Right ventricle myocardium inferior (tissue), 1 donor: ENCODE data around the gene S100A6. TPM values are rescaled to one million over a fixed set of nuclear protein-coding genes. Genes with fewer than 3 reads are reported as not detected.
A peak's percentile ranks its signal among the peaks of the same experiment; 100 is the strongest.
"Not testable (repeated sequence)": the region's sequence is repeated elsewhere in the genome, so short reads cannot be mapped to it uniquely, and the experiment has no call there.

Experiments used
- ATAC-seq: fragments of 200-7000 bp; cut with Tn5 transposase; one replicate; pipeline ENCODE4 v1.9.1; 2020; ENCODE audit warnings: mild to moderate bottlenecking, moderate library complexity
- DNase-seq: peaks from one replicate; pipeline ENCODE4 v3.0.0; 2021; ENCODE audit errors: missing footprints
- intact Hi-C: fragments of 100-400 bp; cut with DNase I; formaldehyde crosslinking; loops from one replicate; pipeline ENCODE4 v1.11.0; 2022
- total RNA-seq: library from RNA; stranded (reverse); fragmentation: NEBNext Ultra II Directional; extraction: Animal tissue kit (Norgen Biotek cat#: 25700); gene quantifications from one replicate; pipeline ENCODE4 v1.2.1, GENCODE V29; 2021
- donor health status: DM: no; HTN: yes; CAD: no; lungs with severe emphysema.

Gene S100A6
- total RNA-seq, 1 donor from 2014 or later, result 265 TPM

DNA sequence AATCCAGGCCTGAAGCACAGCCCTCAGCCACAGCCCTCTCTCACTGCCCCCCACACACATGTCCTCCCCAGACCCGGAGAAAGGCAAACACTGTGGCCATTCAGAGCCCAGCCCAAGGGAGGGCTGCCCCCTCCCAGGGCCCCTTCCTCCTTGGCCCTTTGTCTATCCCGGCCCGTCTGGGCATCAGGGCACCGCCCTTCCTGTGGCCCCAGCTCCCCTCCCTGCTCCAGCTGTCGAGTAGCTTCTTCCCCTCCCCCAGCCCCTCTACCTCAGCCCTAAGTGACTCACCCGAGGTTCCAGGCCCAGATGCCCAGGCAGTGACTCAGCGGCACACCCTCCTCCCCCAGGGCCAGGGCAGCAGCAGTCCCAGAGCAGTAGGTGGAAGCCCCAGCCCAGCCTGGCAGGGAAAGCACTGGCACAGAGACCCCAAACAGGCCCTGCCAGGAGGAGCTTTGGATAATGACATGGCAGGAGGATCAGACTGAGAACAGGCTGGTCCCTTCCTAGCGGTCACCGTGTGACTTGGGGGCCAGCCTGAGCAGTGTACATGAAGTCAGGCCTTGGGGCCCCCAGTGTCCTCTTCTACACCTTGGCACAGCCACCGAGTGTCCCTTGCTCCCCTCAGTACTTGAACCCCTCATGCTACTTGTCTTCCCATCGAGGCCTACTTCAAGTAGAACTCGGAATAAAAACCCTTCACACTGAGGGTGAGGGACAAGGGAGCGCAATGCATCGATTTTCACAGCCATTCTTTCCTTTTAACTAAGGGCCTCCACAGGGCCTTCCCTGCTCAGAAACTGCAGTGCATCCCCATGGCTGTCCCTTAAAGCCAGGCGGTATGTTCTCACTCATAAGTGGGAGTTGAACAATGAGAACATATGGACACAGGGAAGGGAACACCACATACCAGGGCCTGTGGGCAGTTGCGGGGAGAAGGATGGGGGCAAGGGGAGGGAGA lies 30.9 kb upstream of the S100A6 start:
- DNase-seq (peak; percentile 97), ATAC-seq (peak; percentile 90)
- intact Hi-C loops, result loop anchor here (2.0 to 5.0 kb wide), 3 partner anchors 16 to 204 kb away; partner anchors contain the start of gene CHTOP

DNA sequence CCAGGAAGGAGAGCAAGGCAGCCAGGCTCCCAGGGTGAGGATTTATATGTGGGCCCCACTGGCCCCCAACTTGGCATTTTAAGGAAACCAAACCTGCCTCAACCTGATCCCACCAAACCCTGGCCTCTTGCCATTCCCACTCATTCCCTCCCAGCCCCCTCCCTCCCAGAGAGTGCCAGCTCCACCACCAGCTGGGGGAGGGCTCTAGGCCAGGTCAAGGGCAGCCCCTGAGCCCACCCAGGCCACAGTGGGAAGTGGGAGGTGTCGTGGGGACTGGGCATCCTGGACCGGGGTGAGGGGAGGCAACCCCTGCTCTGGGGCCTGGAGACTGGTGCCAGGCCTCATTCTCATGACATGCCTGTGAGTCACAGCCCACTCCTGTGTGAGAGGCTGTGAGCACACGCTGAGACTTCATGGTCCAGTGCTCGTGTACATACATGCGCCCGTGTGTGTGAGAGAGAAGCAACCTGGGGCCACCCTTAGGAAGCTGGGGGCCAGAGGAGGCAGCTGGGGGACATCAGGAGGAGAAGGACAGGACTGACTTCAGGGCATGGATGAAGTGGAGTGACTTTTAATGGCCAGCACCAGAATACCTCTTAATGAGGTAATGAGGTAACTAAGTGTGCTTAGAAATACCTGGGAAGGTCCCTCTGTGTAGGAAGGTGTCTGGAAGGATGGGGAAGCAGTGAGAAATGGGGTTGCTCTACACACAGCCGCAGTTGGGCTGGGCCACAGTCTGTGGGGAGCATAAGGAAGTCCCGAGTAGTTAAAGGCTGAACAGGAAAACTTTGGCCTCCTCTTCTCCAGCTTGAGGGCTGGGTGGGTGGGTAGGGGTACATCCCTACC lies 30.0 kb upstream of the S100A6 start, which contains the start of gene S100A2:
TSS of gene S100A2 (minus strand) at position 316 of the 846 bp plus-strand sequence. CDS start 1,967 bp downstream, outside the sequence.
- intact Hi-C loops, result loop anchor here (2.0 to 5.0 kb wide), 3 partner anchors 15 to 203 kb away; partner anchors contain the start of gene CHTOP
- DNase-seq (peak; percentile 74), ATAC-seq (peak; percentile 38)

DNA sequence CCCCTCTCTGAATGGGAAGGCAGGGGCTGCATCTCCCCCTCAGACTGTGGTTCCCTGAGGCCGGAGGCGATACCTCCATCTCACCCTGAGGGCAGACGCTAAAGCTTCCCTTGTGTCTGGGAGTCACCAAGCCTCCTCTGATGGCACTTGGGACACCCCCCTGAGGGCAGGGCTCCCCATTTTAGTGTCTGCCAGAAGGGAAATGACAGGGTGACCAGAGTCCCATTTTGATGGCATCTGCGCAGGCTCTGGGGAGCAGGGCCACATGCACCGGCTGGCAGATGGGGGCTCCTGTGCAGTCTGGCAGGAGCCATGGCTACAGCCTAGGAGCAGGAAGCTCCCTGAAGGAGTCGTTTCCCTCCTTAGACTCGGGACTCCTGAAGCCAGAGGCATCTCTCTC lies 28.2 kb upstream of the S100A6 start:
- intact Hi-C loops, result no loop called here
- DNase-seq (no peak), ATAC-seq (no peak)

DNA sequence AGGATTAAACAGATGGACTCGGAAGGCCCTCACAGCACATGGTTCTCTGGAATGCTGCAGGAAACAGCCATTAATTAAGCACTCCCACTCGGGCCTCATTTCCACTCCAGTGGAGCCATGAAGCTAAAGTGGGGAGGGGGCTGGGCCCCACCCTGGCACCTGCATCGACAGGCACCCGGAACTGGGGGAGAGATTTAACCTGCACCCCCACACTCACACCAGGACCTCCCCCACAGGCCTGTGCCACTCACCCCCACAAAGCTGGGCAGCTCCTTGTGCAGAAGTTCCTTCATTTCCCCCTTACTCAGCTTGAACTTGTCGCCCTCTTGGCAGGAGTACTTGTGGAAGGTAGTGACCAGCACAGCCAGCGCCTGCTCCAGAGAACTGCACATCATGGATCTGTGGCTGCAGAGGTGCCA lies 27.7 kb upstream of the S100A6 start:
- no peak for DNase-seq
- intact Hi-C loops, result no loop called here
- no peak for ATAC-seq

DNA sequence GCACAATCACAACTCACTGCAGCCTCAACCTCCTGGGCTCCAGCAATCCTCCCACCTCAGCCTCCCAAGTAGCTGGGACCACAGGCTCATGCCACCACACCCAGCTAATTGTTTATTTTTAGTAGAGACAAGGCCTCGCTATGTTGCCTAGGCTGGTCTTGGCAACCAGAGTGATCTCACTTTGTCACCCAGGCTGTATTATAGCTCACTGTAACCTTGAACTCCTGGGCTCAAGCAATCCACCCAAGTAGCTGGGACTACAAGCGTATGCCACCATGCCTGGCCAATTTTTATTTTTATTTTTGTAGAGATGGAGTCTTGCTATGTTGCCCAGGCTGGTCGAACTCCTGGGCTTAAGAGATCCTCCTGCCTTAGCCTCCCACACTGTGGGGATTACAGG lies 26.2 kb upstream of the S100A6 start:
- ATAC-seq, intact Hi-C loops, DNase-seq: not testable (repeated sequence)

DNA sequence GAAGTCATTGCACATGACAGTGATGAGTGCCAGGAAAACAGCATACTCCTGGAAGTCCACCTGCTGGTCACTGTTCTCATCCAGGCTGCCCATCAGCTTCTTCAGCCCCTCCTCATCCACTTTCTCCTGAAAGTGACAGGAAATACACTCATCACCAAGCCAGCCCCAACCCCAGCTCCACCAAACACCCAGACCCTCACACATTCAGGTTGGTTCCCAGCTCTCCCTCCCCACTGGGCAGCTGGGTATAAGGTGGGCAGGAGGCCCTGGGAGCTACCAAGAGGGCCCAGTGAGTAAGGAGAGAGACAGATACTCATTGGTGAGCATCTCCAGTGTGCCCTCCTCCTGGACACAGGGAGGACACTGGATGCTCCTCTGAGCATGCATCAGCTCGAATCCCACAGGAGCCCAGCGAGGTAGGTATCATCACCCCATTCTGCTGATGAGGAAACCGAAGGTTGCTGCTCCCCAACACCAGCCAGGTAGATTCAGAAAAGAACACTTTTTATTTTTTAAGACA lies 25.7 kb upstream of the S100A6 start:
- ATAC-seq, result no peak
- intact Hi-C loops, result no loop called here
- no peak for DNase-seq

DNA sequence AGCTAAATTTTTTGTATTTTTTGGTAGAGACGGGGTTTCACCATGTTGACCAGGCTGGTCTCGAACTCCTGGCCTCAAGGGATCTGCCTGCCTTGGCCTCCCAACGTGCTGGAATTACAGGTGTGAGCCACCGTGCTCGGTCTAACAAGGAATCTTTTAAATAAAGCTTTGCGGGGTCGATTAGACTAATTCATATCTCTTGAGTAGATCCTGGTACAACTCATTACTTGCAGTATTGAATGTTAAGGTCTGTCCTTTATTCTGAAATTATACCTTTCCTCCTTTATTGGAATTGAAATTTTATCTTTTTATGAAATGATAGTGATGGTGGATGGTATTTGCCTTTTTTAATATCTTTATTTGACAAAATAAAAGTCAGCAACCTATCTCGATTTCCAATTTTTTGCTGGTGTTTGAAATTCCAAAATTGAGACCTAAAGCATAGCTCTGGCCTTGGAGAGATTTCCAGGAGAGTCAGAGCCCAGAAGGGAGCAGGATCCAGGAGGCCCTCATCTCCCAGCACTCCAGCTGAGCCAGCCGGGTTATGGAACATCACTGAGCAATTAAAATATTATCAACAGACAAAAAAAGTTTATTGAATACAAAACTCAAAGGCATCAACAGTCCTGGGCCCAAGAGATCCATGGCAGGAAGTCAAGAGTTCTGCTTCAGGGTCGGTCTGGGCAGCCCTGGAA lies 25.1 kb upstream of the S100A6 start:
- intact Hi-C loops, result no loop called here
- ATAC-seq, result no peak
- DNase-seq, result no peak

DNA sequence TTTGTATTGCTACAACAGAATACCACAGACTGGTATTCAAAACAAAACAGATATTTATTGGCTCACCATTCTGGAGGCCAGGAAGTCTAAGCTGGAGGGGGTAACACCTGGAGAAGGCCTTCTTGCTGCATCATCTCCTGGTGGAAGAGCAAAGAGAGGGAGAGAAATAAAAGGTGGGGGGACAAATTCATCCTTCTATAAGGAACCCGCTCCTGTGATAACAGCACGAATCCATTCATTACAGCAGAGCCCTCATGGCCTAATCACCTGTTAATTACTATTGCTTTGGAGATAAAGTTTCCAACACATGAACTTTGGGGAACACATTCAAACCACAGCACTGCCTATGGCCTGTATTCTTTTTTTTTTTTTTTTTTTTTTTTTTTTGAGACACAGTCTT lies 24.4 kb upstream of the S100A6 start:
- ATAC-seq (no peak), DNase-seq (no peak)
- intact Hi-C loops, result no loop called here

DNA sequence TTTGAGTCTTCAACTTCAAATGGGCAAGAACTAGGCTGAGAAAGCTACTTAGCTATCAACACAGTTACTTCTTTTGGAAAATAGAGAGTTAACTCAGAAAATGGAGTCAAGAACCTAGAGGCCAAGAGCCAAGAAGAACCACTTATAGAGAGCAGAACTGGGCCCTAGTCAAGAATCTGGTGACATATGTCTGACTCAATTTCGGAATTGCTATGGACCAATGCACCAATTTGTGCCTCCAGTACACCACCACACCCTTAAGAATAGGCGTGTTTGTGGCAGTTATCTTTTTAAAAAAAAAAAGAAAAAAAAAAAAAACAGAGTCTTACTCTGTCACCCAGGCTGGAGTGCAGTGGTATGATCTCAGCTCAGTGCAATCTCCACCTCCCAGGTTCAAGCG lies 22.1 kb upstream of the S100A6 start:
- intact Hi-C loops, result no loop called here
- ATAC-seq (no peak), DNase-seq (no peak)

DNA sequence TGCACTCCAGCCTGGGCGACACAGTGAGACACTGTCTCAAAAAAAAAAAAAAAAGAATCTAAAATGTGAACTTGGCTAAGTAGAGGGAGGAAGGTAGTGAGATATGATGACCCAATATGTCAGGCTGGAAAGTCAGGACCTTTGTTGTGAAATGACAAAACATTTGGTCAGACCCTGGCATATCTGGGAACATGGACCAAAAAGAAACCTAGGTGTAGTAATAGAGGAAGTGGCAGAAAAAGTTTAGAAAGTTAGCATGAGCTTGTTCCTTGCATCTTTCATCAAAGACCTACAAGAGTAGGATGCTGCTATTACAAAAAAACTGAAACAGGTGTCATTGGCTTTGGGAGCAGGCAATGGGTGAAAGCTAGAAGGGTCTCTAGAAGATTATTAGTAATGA lies 20.6 kb upstream of the S100A6 start:
- no peak for DNase-seq
- intact Hi-C loops, result no loop called here
- no peak for ATAC-seq

DNA sequence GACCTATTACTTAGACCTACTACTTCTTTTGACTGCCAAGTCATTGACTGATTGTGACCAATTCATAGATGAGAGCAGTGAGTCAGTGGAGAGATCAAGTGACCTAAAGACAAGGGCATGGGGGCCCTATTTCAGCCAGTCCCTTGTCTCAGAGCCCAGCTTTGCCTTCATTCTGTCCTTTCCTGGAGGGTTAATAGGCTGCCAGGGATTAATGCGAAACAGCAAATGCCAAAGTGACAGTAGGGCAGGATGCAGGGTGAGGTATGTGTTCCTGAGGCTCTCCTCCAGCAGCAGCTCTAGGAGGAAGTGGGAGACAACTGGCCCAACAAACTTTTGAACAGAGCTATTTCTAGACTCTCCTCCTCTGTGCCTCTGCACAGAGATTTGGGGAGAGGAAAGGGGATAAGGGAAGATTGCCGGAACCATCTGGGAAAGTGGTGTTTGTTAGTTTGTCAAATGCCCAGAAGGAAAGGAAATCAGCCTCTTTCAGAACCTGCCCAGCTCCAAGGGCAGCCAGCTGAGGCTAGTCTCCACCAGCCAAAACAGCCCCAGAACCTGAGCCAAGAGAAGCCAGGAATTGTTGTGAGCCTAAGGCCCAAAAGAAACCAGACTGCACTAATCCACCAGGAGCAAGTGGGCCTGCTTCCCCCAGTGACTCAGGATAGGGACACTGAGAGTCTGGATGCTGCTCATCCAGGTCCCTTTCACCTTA lies 18.2 kb upstream of the S100A6 start:
- intact Hi-C loops, result no loop called here
- ATAC-seq (no peak), DNase-seq (no peak)

DNA sequence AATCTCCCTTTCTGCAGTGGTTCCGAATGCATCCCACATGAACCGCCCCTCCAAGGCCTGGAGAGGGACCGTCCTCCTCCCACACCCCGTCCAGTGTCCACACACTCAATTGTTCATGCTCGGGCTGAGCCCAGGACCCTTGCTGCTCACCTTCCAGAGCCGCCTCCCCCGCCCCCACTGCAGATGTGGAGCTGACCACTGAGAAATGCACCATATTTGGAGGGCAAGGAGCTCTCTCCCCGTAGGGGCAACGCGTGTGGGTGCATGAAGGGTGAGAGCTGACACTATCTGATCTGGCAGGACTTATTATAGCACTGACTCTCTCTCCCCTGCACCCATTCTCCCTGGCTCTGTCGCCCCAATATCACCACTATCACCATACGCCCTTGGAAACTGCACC lies 17.3 kb upstream of the S100A6 start:
- intact Hi-C loops, result no loop called here
- ATAC-seq (no peak), DNase-seq (no peak)

DNA sequence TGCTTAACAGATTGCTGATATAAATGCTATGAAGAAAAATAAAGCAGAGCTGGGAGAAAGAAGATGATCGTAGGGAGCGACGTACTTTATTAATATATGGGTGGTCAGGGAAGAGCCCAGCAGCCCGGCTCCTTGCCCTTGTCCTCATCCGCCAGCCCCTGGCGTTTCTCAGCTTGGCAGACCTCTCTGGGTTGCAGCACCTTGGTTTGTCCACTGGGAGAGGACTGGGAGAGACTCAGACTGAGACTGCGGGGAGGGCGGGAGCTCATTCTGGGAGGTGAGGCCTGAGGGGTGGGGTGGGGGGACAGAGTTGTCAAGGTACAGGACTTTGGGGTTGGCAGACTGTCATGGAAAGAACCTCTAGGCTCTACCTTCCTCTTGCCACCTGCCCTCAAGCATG lies 16.5 kb upstream of the S100A6 start:
- no peak for ATAC-seq
- intact Hi-C loops, result no loop called here
- no peak for DNase-seq

DNA sequence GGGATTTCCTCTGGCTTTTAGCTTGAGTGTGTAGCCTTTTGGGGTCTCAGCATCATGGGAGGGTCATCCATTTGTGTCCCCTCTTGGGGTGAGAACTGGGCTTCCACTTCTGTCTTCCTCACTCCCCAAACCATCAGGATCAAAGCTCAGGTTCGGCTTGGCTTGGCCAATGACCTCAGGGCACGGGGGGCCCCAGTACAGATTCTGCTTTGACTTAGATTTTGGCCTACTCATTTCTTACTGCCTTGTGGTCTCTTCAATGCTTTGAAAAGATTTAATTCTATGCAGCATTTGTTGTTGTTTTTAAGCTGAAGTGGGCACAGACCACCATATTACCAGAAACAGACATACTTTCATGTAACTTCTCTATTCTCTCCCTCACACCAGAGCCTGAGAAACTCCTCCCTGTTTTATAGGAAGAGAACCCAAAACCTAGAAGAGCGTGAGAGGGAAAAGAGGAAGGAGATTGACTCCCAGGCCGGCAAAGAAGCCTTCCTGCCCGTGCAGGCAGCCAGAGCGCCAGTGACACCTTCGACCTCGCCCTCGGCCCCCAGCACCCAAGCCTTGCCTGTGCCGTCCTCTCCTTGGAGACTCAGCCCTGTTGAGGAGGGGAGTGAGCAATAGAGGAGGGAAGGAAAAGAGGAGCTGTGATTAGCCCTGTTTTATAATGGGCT lies 15.2 kb upstream of the S100A6 start:
- no peak for ATAC-seq
- DNase-seq, result no peak
- intact Hi-C loops, result loop anchor here (2.0 kb wide), 1 partner anchor 16 kb away; no protein-coding TSS in a partner anchor

DNA sequence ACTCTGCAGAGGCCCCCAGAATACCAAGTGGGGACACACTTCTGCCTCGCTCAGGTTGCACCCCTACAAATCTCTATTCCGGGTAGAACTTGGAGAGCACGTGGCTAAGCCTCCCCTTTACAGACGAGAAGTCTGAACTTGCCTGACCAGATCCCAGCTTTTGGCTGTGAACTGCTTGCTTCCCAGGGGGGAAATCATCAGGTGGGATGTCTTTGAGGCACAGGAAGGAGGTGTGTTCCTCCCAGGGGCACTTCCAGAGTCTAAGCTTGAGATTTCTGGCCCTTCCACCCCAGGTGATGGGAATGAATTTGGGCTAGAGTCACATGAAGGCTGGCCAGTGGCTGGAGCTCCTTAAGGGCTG lies 14.6 kb upstream of the S100A6 start:
- DNase-seq, result no peak
- intact Hi-C loops, result loop anchor here (2.0 kb wide), 1 partner anchor 16 kb away; no protein-coding TSS in a partner anchor
- ATAC-seq, result no peak

DNA sequence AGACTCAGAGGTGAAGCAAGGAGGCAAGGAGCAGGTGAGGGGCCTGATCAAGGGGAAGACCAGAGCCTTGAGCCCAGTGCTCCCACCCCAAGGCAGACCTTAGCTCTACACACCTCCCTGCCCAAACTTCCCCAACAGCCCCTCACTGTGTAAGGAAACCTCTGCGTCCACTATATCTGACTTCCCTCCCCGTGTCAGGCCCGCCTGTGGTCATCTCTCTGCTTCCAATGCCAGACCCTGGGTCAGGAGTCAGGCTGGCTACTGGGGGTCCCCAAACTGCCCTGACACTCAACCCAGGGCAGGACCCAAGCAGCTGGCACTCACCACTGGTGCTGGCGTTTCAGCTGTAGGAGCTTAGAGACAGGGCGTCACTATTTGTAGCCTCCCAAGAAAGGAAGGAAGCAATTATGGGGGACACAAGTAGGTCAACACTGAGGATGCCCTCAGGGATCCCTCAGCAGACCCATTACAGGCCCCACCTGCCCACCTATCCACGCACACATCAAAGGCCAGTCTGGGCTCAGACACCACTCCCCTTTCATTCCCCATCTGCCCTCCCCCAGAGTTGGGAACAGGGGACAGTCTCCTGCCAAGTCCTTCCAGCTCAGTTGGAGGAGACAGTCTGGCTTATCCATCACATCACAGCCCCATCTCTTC lies 14.1 kb upstream of the S100A6 start:
- ATAC-seq, result no peak
- intact Hi-C loops, result loop anchor here (2.0 kb wide), 1 partner anchor 17 kb away; no protein-coding TSS in a partner anchor
- DNase-seq, result no peak
